Testis (tissue), 2 donors: ENCODE data around the gene DCTPP1.

ENCODE experiments used
- POLR2A ChIP-seq: fragments of 450-650 bp; IDR thresholded peaks from one replicate; pipeline ENCODE4 v1.6.1; 2017; ENCODE audit warnings: antibody characterized with exemption, mild to moderate bottlenecking, moderate library complexity
- TF ChIP-seq, protein P1 (sequence below), 3 experiments: fragments of 450-650 bp in 2 of 3; fragments of 200-600 bp in 1 of 3; sonication (generic) in 1 of 3; IDR thresholded peaks; one replicate each; pipeline ENCODE4 v1.5.1; 2016 to 2019; ENCODE audit warnings: antibody characterized with exemption in 3 of 3, mild to moderate bottlenecking in 2 of 3, moderate library complexity in 1 of 3

GRCh38 chr16:30476991-30477390 is 47.2 kb upstream of the DCTPP1 start:
- TF ChIP-seq, protein P1, sequence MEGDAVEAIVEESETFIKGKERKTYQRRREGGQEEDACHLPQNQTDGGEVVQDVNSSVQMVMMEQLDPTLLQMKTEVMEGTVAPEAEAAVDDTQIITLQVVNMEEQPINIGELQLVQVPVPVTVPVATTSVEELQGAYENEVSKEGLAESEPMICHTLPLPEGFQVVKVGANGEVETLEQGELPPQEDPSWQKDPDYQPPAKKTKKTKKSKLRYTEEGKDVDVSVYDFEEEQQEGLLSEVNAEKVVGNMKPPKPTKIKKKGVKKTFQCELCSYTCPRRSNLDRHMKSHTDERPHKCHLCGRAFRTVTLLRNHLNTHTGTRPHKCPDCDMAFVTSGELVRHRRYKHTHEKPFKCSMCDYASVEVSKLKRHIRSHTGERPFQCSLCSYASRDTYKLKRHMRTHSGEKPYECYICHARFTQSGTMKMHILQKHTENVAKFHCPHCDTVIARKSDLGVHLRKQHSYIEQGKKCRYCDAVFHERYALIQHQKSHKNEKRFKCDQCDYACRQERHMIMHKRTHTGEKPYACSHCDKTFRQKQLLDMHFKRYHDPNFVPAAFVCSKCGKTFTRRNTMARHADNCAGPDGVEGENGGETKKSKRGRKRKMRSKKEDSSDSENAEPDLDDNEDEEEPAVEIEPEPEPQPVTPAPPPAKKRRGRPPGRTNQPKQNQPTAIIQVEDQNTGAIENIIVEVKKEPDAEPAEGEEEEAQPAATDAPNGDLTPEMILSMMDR (IDR thresholded peaks at IDR 0.05) = no peak
- TF ChIP-seq POLR2A = no peak
